Karpas-422 (cell line): ENCODE data around the gene R3HDM4. TPM values are rescaled to one million over a fixed set of nuclear protein-coding genes. Genes with fewer than 3 reads are reported as not detected.

Experiments
- DNase-seq: peaks from one replicate; pipeline ENCODE4 v3.0.0-alpha.2; 2015
- H2AFZ ChIP-seq: fragments of 200-600 bp; sonication (generic); 2 replicates; pipeline ENCODE4 v1.6.1; 2014; ENCODE audit warnings: antibody characterized with exemption, low read length, mixed read lengths
- H3K27ac ChIP-seq: fragments of 200-600 bp; sonication (generic); 2 replicates; pipeline ENCODE4 v1.5.1; 2014; ENCODE audit warnings: mild to moderate bottlenecking, low read length, moderate library complexity
- H3K27me3 ChIP-seq: fragments of 200-600 bp; sonication (generic); 2 replicates; pipeline ENCODE4 v1.6.1; 2014; ENCODE audit warnings: low read length, mixed read lengths
- H3K36me3 ChIP-seq: fragments of 200-600 bp; sonication (generic); 2 replicates; pipeline ENCODE4 v1.6.1; 2014; ENCODE audit warnings: low read length, mixed read lengths; ENCODE audit not compliant: insufficient read depth
- H3K4me1 ChIP-seq: fragments of 200-600 bp; sonication (generic); 2 replicates; pipeline ENCODE4 v1.6.1; 2014; ENCODE audit warnings: mild to moderate bottlenecking, low read length, mixed read lengths
- H3K4me2 ChIP-seq: fragments of 200-600 bp; sonication (generic); 2 replicates; pipeline ENCODE4 v1.6.1; 2014; ENCODE audit warnings: low read length, low read depth, mild to moderate bottlenecking; ENCODE audit not compliant: poor library complexity, severe bottlenecking
- H3K4me3 ChIP-seq: fragments of 200-600 bp; sonication (generic); 2 replicates; pipeline ENCODE4 v1.5.1; 2014; ENCODE audit warnings: mild to moderate bottlenecking, antibody characterized with exemption, low read length, mixed read lengths
- H3K79me2 ChIP-seq: fragments of 200-600 bp; sonication (generic); 2 replicates; pipeline ENCODE4 v1.6.1; 2014; ENCODE audit warnings: mild to moderate bottlenecking, low read length, mixed read lengths
- H3K9ac ChIP-seq: fragments of 200-600 bp; sonication (generic); 2 replicates; pipeline ENCODE4 v1.6.0; 2014; ENCODE audit warnings: low read length
- H3K9me2 ChIP-seq: fragments of 200-600 bp; sonication (generic), shearing (Covaris generic); replicated peaks from 2 replicates; pipeline ENCODE4 v1.6.0; 2014; ENCODE audit warnings: mild to moderate bottlenecking, low read length, moderate library complexity; ENCODE audit not compliant: insufficient read depth
- H3K9me3 ChIP-seq: fragments of 300-700, 200-600 bp; sonication (generic); 2 replicates; pipeline ENCODE4 v1.6.1; 2014; ENCODE audit warnings: low read length, mixed read lengths
- H4K20me1 ChIP-seq: fragments of 200-600 bp; sonication (generic); 2 replicates; pipeline ENCODE4 v1.6.1; 2014; ENCODE audit warnings: mild to moderate bottlenecking, antibody characterized with exemption, low read length, low read depth; ENCODE audit not compliant: insufficient read depth
- total RNA-seq: library from RNA; depleted of rRNA; stranded (reverse); fragments of >200 nt; shearing (Covaris generic); gene quantifications from 2 replicates; pipeline ENCODE4 v1.2.3, GENCODE V29; 2014; ENCODE audit warnings: low replicate concordance

The R3HDM4 gene
- total RNA-seq, 1 experiment from 2014 or later: 41.9 TPM

DNA sequence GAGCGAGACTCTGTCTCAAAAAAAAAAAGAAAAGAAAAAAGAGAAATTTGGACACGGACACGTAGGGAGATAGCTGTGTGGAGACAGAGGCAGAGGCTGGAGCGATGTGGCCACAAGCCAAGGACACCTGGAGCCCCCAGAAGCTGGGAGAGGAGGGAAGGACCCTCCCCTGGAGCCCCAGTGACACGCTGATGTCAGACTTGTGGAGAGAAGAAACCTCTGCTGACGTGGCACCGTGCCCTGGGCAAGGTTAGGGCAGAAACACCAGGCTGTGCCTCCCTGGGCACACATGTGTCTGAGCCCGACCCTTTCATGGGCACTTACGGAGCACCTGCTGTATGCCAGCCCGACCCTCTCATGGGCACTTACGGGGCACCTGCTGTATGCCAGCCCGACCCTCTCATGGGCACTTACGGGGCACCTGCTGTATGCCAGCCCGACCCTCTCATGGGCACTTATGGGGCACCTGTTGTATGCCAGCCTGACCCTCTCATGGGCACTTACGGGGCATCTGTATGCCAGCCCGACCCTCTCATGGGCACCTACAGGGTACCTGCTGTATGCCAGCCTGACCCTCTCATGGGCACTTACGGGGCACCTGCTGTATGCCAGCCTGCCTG is 30.6 kb upstream of the R3HDM4 start:
- Histone ChIP-seq H3K79me2 (no peaks in the 10 kb centered on the region), H4K20me1 (0 out of 2 replicates have a peak, but pooled peaks cover 6% of the 10 kb centered on the region), H2AFZ (no peak overlapping the region), H3K27me3 (no peaks in the 10 kb centered on the region), H3K9ac (no peak overlapping the region), H3K9me2 (no peaks in the 10 kb centered on the region), H3K4me2 (no peak overlapping the region), H3K27ac (no peak overlapping the region), H3K4me3 (no peak overlapping the region), H3K36me3 (no peaks in the 10 kb centered on the region), H3K9me3 (no peaks in the 10 kb centered on the region), H3K4me1 (peaks cover 13% of the 10 kb centered on the region)
- DNase-seq: no peak

DNA sequence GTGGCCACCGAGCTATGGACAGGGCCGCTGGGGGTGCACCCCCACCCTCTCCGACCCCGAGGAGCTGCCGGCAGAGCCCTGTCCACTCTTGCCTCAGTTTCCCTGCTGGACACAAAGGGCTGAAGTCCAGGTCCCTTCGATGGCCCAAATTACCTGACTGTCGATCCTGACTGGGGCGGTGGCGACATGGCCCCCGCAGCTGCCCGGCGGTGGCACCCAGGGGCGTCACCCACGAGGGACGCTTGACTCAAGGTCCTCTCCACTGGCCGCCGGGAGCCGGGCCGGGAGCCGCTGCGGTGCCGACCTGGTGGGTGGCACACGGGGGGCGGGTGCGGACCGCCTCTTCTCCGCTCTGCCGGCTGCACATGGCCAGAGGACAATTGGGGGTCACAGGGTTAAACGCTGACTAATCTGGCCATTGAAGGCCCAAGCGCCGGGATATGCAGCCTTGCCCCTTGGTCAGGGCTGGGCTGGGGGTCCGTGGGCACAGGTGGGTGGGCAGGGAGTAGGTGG is 29.2 kb upstream of the R3HDM4 start:
- Histone ChIP-seq H3K36me3 (no peaks in the 10 kb centered on the region), H3K9me3 (no peaks in the 10 kb centered on the region), H3K79me2 (no peaks in the 10 kb centered on the region), H3K4me2 (no peak overlapping the region), H3K27me3 (no peaks in the 10 kb centered on the region), H3K4me3 (no peak overlapping the region), H4K20me1 (0 out of 2 replicates have a peak, but pooled peaks cover 6% of the 10 kb centered on the region), H3K9ac (no peak overlapping the region), H3K9me2 (no peaks in the 10 kb centered on the region), H2AFZ (no peak overlapping the region), H3K27ac (no peak overlapping the region), H3K4me1 (peaks cover under 1% of the 10 kb centered on the region)
- DNase-seq: no peak

DNA sequence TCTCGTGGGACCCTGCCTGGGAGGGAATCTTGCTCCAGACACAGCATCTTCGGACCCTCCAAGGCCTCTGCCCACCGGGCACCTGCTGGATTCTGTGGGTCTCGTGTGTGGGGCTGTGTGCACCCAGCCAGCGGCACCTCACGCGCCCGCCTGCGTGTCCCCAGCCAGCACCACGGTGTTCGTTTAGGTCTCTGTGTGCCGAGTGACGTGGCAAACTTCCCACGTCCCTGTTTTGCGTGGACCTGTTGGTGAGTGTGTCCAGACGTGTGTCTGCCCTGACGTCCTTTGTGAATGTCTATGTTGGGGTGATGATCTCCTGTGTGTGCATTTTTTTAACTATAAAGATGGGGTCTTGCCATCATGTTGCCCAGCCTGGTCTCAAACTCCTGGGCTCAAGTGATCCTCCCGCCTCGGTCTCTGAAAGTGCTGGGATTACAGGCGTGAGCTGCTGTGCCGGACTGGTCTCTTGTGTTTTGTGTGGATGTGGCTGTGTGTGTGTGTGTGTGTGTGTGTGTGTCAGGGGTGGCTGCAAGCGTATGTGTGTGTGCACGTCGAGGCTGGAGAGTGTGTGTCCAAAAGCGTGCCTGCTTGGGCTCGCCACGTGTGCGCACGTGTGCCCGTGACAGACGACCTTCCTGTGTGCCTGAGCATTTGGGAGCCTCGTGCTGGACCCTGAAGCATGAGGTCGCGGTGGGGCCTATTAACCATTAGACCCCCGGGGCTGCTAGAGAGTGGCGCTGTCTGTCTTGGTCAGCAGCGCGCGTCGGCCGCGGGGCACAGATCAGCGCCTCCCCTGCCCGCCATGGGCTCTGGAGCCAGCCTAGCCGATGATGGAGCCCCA is 28.5 kb upstream of the R3HDM4 start:
- Histone ChIP-seq H4K20me1 (0 out of 2 replicates have a peak, but pooled peaks cover 6% of the 10 kb centered on the region), H3K4me2 (no peak overlapping the region), H3K9me3 (no peaks in the 10 kb centered on the region), H3K27me3 (no peaks in the 10 kb centered on the region), H3K4me1 (no peaks in the 10 kb centered on the region), H3K9ac (no peak overlapping the region), H2AFZ (no peak overlapping the region), H3K36me3 (no peaks in the 10 kb centered on the region), H3K4me3 (no peak overlapping the region), H3K27ac (no peak overlapping the region), H3K9me2 (no peaks in the 10 kb centered on the region), H3K79me2 (no peaks in the 10 kb centered on the region)
- DNase-seq: no peak

DNA sequence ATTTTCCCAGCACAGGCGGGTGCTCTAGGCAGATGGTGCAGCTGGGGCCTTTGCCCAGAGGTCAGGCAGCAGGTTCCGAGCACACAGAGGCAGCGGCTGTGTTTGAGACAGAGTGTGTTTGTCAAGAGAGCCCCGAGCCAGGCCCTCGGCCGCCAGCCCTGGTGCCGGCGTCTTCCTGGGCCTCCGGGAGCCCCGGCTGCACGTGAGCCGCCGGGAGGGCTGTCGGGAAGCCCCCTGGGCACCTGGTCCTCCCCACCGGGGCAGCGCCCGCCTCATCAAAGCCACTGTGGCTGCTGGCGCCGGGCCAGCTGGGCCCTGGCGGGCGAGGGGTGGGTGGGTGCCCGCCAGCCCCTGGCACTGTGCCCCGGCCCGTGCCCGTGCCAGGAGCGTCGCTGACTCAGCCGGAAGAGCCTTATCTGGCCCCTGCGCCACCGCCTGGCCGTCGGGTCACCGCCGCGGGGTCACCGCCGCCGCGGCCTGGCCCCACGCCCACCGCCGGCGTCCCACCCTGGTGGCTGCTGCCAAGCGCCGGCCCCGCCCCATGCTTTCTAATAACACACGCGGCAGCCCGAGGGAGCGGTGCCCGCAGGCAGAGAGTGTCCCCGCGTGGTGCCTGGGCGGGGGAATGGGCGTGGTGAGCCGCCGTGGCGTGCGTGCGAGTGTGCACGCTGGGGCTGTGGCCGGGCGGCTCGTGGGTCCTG is 27.7 kb upstream of the R3HDM4 start:
- Histone ChIP-seq H3K9me2 (no peaks in the 10 kb centered on the region), H3K36me3 (no peaks in the 10 kb centered on the region), H3K4me2 (no peak overlapping the region), H3K27me3 (no peaks in the 10 kb centered on the region), H3K9me3 (no peaks in the 10 kb centered on the region), H3K4me1 (no peaks in the 10 kb centered on the region), H3K4me3 (no peak overlapping the region), H2AFZ (no peak overlapping the region), H3K79me2 (no peaks in the 10 kb centered on the region), H4K20me1 (0 out of 2 replicates have a peak, but pooled peaks cover 6% of the 10 kb centered on the region), H3K27ac (no peak overlapping the region), H3K9ac (no peak overlapping the region)
- DNase-seq: no peak

DNA sequence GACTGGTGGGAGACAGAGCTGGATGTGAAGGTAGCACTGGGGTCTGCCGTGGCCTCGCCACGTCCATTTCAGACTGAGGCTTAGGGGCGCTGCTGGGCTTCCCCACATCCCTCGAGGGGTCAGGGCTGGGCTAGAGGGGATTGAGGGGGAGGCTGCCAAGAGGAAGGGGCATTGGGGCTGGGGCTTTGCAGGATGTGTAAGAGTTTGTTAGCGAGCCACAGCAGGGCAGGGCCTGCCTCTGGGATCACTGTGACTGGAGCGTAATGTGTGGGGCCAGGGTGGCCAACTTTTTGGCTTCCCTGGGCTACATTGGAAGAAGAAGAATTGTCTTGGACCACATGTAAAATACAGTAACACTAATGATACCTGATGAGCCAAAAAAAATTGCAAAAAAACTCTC is 26.9 kb upstream of the R3HDM4 start:
- Histone ChIP-seq H4K20me1 (0 out of 2 replicates have a peak, but pooled peaks cover 6% of the 10 kb centered on the region), H2AFZ (no peak overlapping the region), H3K79me2 (no peaks in the 10 kb centered on the region), H3K27ac (no peak overlapping the region), H3K4me1 (no peaks in the 10 kb centered on the region), H3K36me3 (no peaks in the 10 kb centered on the region), H3K4me2 (no peak overlapping the region), H3K9me3 (no peaks in the 10 kb centered on the region), H3K9me2 (no peaks in the 10 kb centered on the region), H3K9ac (no peak overlapping the region), H3K4me3 (no peak overlapping the region), H3K27me3 (no peaks in the 10 kb centered on the region)
- DNase-seq: no peak

DNA sequence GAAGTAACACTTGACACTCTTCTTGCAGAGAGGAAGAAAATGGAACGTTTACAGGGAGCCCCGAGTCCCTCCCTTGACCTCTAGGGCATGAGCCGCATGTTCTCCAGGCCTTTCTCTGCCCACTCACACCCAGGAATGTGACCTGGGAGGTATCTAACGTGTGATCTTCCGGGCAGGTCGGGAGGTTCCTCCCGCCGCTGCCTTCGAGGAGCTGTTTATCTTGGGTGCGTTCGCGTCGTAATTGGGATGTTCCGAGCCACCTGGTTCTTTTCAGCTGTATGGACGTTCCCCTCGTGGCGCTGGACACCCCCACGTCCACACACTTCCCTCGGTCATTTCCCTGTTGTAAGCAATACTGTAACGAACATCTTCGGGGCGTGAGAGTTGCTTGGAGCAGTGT is 26.4 kb upstream of the R3HDM4 start:
- no peaks in the 10 kb centered on the region for H3K4me1 ChIP-seq
- H3K9me2 ChIP-seq: no peaks in the 10 kb centered on the region

GRCh38 chr19:938233-938923 is 25.4 kb upstream of the R3HDM4 start:
- no peaks in the 10 kb centered on the region for H3K27me3 ChIP-seq
- H3K4me2 ChIP-seq: no peak overlapping the region
- DNase-seq: no peak
- H3K4me1 ChIP-seq: no peaks in the 10 kb centered on the region
- no peak overlapping the region for H3K27ac ChIP-seq
- H3K9me2 ChIP-seq: no peaks in the 10 kb centered on the region
- no peaks in the 10 kb centered on the region for H3K79me2 ChIP-seq
- no peak overlapping the region for H2AFZ ChIP-seq
- no peaks in the 10 kb centered on the region for H3K9me3 ChIP-seq
- 0 out of 2 replicates have a peak, but pooled peaks cover 6% of the 10 kb centered on the region for H4K20me1 ChIP-seq
- H3K36me3 ChIP-seq: no peaks in the 10 kb centered on the region
- H3K4me3 ChIP-seq: no peak overlapping the region
- no peak overlapping the region for H3K9ac ChIP-seq

More for the DNA sequence above, 26.4 kb upstream of the R3HDM4 start:
- no peaks in the 10 kb centered on the region for H3K9me3 ChIP-seq
- H3K27me3 ChIP-seq: no peaks in the 10 kb centered on the region
- no peak overlapping the region for H3K4me3 ChIP-seq
- no peak overlapping the region for H3K27ac ChIP-seq
- DNase-seq: no peak
- no peaks in the 10 kb centered on the region for H3K79me2 ChIP-seq
- H3K36me3 ChIP-seq: no peaks in the 10 kb centered on the region
- 0 out of 2 replicates have a peak, but pooled peaks cover 6% of the 10 kb centered on the region for H4K20me1 ChIP-seq
- no peak overlapping the region for H3K4me2 ChIP-seq
- H2AFZ ChIP-seq: no peak overlapping the region
- H3K9ac ChIP-seq: no peak overlapping the region
